Measurements from ENCODE around the gene TTC16.

- no peak for TF ChIP-seq CTCF (IDR thresholded peaks at IDR 0.05)
- TF ChIP-seq POLR2A (IDR thresholded peaks at IDR 0.05): no peak
Observed at GRCh38 chr9:127679506-127679905, 36.4 kb upstream of the TTC16 start.
